CD14-positive monocyte (primary cell): ENCODE data around the gene SIMC1. TPM values are rescaled to one million over a fixed set of nuclear protein-coding genes. Genes with fewer than 3 reads are reported as not detected.

Experiments
- DNase-seq, 3 donors: peaks; one replicate each; pipeline ENCODE4 v3.0.0-alpha.2; 2011 to 2022
- H2AFZ ChIP-seq: 2 replicates; pipeline ENCODE4 v1.6.0; 2012; ENCODE audit warnings: mild to moderate bottlenecking, low read depth, low read length, inconsistent platforms; ENCODE audit not compliant: insufficient read depth, poor library complexity, severe bottlenecking
- H3K27ac ChIP-seq, 2 donors: 1 replicate in 1 of 2; 2 replicates in 1 of 2; pipeline ENCODE4 v1.5.1; 2012 to 2013; ENCODE audit warnings: low read length in 2 of 2, control low read depth in 1 of 2, inconsistent platforms in 1 of 2, low read depth in 1 of 2, mild to moderate bottlenecking in 1 of 2
- H3K27me3 ChIP-seq, 2 donors: one replicate each; pipeline versions ENCODE4 v1.6.0 to v1.6.1; 2011 to 2013; ENCODE audit warnings: low read length in 2 of 2; ENCODE audit not compliant: control insufficient read depth in 2 of 2, insufficient read depth in 2 of 2
- H3K36me3 ChIP-seq, 2 donors: replicated peaks in 1 of 2; 1 replicate in 1 of 2; 2 replicates in 1 of 2; pipeline versions ENCODE4 v1.5.1 to v1.6.1; 2012 to 2013; ENCODE audit warnings: low read length in 2 of 2, control low read depth in 1 of 2, inconsistent platforms in 1 of 2, mild to moderate bottlenecking in 1 of 2; ENCODE audit not compliant: insufficient read depth in 2 of 2, control insufficient read depth in 1 of 2
- H3K4me1 ChIP-seq, 2 donors: 1 replicate in 1 of 2; 2 replicates in 1 of 2; pipeline versions ENCODE4 v1.5.1 to v1.6.1; 2012 to 2013; ENCODE audit warnings: low read length in 2 of 2, control low read depth in 1 of 2, inconsistent platforms in 1 of 2, mild to moderate bottlenecking in 1 of 2, moderate library complexity in 1 of 2; ENCODE audit not compliant: insufficient read depth in 2 of 2, control insufficient read depth in 1 of 2
- H3K4me2 ChIP-seq: replicated peaks from 2 replicates; pipeline ENCODE3; 2012; ENCODE audit warnings: low read length, moderate library complexity, mild to moderate bottlenecking; ENCODE audit not compliant: poor library complexity, severe bottlenecking; ENCODE audit errors: extremely low read depth
- H3K4me3 ChIP-seq, 3 experiments: fragments of 200-600 bp in 1 of 3; sonication (generic) in 1 of 3; replicated peaks in 1 of 3; 1 replicate in 2 of 3; 2 replicates in 1 of 3; pipeline ENCODE4 v1.5.1; 2011 to 2013; ENCODE audit warnings: low read length in 3 of 3, mild to moderate bottlenecking in 3 of 3, control low read depth in 2 of 3, low read depth in 2 of 3, inconsistent platforms in 1 of 3, moderate library complexity in 1 of 3
- H3K79me2 ChIP-seq: 2 replicates; pipeline ENCODE4 v1.6.0; 2012; ENCODE audit warnings: mild to moderate bottlenecking, control low read depth, inconsistent platforms, low read length, moderate library complexity; ENCODE audit not compliant: insufficient read depth
- H3K9ac ChIP-seq: 2 replicates; pipeline ENCODE4 v1.6.0; 2017; ENCODE audit warnings: low read length, mild to moderate bottlenecking; ENCODE audit not compliant: insufficient read depth, poor library complexity, severe bottlenecking
- H3K9me3 ChIP-seq, 2 donors: replicated peaks in 1 of 2; 1 replicate in 1 of 2; 2 replicates in 1 of 2; pipeline versions ENCODE4 v1.5.1 to v1.6.1; 2012 to 2013; ENCODE audit warnings: low read length in 2 of 2, control low read depth in 1 of 2; ENCODE audit not compliant: control insufficient read depth in 1 of 2, insufficient read depth in 1 of 2
- H4K20me1 ChIP-seq: 2 replicates; pipeline ENCODE4 v1.6.0; 2012; ENCODE audit warnings: mild to moderate bottlenecking, low read length, control low read depth, moderate library complexity; ENCODE audit not compliant: insufficient read depth
- H3K27ac Mint-ChIP-seq, 7 donors: one replicate each; pipeline ENCODE4 v1.8.0; 2020; ENCODE audit warnings: mild to moderate bottlenecking in 7 of 7, mixed read lengths in 7 of 7, moderate library complexity in 6 of 7, inconsistent platforms in 2 of 7
- H3K27me3 Mint-ChIP-seq, 3 donors: one replicate each; pipeline ENCODE4 v1.8.0; 2021 to 2022; ENCODE audit warnings: low read depth in 3 of 3, mild to moderate bottlenecking in 3 of 3, mixed read lengths in 3 of 3, moderate library complexity in 3 of 3, inconsistent platforms in 1 of 3
- H3K36me3 Mint-ChIP-seq, 2 donors: one replicate each; pipeline ENCODE4 v1.8.0; 2020; ENCODE audit warnings: mixed read lengths in 2 of 2, inconsistent platforms in 1 of 2, mild to moderate bottlenecking in 1 of 2
- H3K4me1 Mint-ChIP-seq: one replicate; pipeline ENCODE4 v1.8.0; 2020; ENCODE audit warnings: mild to moderate bottlenecking, mixed read lengths
- H3K4me3 Mint-ChIP-seq, 2 donors: one replicate each; pipeline ENCODE4 v1.8.0; 2020; ENCODE audit warnings: mild to moderate bottlenecking in 2 of 2, mixed read lengths in 2 of 2, moderate library complexity in 1 of 2
- H3K9me3 Mint-ChIP-seq, 7 donors: one replicate each; pipeline ENCODE4 v1.8.0; 2020 to 2022; ENCODE audit warnings: mixed read lengths in 7 of 7, mild to moderate bottlenecking in 6 of 7, moderate library complexity in 6 of 7, inconsistent platforms in 2 of 7
- CTCF ChIP-seq: fragments of 200-600 bp; IDR thresholded peaks from one replicate; pipeline ENCODE4 v1.8.0; 2022; ENCODE audit warnings: antibody characterized with exemption, mild to moderate bottlenecking
- WGBS: methylation state at CpG from one replicate; pipeline ENCODE4 v1.1.5; 2013; ENCODE audit warnings: missing lambda C conversion rate; ENCODE audit not compliant: insufficient coverage; 5-methylcytosine and 5-hydroxymethylcytosine counted together
- intact Hi-C, 2 donors: fragments of 100-400 bp; cut with micrococcal nuclease; formaldehyde crosslinking; loops; one replicate each; pipeline versions ENCODE4 v1.15.0 to v1.15.1; 2023
- polyA plus RNA-seq, 3 donors: library from polyadenylated mRNA; depleted of rRNA in 1 of 3; unstranded in 2 of 3; stranded (reverse) in 1 of 3; fragments of 300-500 nt in 2 of 3; fragments of >200 nt in 1 of 3; fragmentation: Illumina TruSeq in 2 of 3; gene quantifications; 1 replicate in 2 of 3; 2 replicates in 1 of 3; pipeline ENCODE4 v1.2.3, GENCODE V29; 2012 to 2021

Gene SIMC1
- polyA plus RNA-seq, 3 donors: 2.3 to 8.4 (median 3.7) TPM

GRCh38 chr5:176392526-176392925, 154.3 kb downstream of the SIMC1 start:
- Mint-ChIP-seq H3K9me3 (no peaks in the 10 kb centered on the region), H3K27ac (peak overlapping the region in 4 of 7 donors; percentile 55 to 73 (median 66)), H3K36me3 (peaks cover 31 to 63% of the 10 kb centered on the region in 2 donors), H3K27me3 (peaks cover 0 to 4% (median 1%) of the 10 kb centered on the region in 3 donors), H3K4me1 (peaks cover 30% of the 10 kb centered on the region), H3K4me3 (no peak overlapping the region)
- Histone ChIP-seq H3K27ac (peak overlapping the region; percentile 27 to 69), H3K79me2 (peaks cover 22% of the 10 kb centered on the region), H3K9ac (no peak overlapping the region), H3K9me3 (no peaks in the 10 kb centered on the region), H3K4me3 (no peak overlapping the region), H4K20me1 (no peaks in the 10 kb centered on the region), H3K4me2 (no peak overlapping the region), H3K27me3 (no peaks in the 10 kb centered on the region), H2AFZ (no peak overlapping the region), H3K36me3 (peaks cover 20 to 65% of the 10 kb centered on the region in 2 donors), H3K4me1 (peaks cover 30 to 35% of the 10 kb centered on the region in 2 donors)
- intact Hi-C loops: no loop called here
- 96% methylated on average over 8 of the region's 11 CpGs for WGBS
- no peak for TF ChIP-seq CTCF
- no peak for DNase-seq

- H3K27ac ChIP-seq: no peak overlapping the region
- peaks cover 14% of the 10 kb centered on the region for H3K79me2 ChIP-seq
- peaks cover 21 to 74% of the 10 kb centered on the region in 2 donors for H3K36me3 ChIP-seq
- Mint-ChIP-seq H3K27ac (no peak overlapping the region), H3K27me3 (peaks cover 0 to 4% (median 1%) of the 10 kb centered on the region in 3 donors), H3K4me3 (no peak overlapping the region), H3K4me1 (peaks cover 24% of the 10 kb centered on the region), H3K9me3 (no peaks in the 10 kb centered on the region), H3K36me3 (peaks cover 40 to 75% of the 10 kb centered on the region in 2 donors)
- H3K9me3 ChIP-seq: no peaks in the 10 kb centered on the region
- no peak overlapping the region for H3K4me3 ChIP-seq
- H3K9ac ChIP-seq: no peak overlapping the region
- H3K4me1 ChIP-seq: peaks cover 24 to 26% of the 10 kb centered on the region in 2 donors
- no peak for TF ChIP-seq CTCF
- H3K4me2 ChIP-seq: no peak overlapping the region
- no peaks in the 10 kb centered on the region for H4K20me1 ChIP-seq
- DNase-seq: no peak
- no peak overlapping the region for H2AFZ ChIP-seq
- H3K27me3 ChIP-seq: no peaks in the 10 kb centered on the region
- intact Hi-C loops: no loop called here
- WGBS: 96% methylated on average over 7 of the region's 9 CpGs
Observed at GRCh38 chr5:176394096-176394495, 155.9 kb downstream of the SIMC1 start.
